PC-9 (cell line): ENCODE results near the gene SMCP. TPM values are rescaled to one million over a fixed set of nuclear protein-coding genes. Genes with fewer than 3 reads are reported as not detected.

Experiments
- BruUV-seq: library from RNA; stranded (reverse); fragments of 400-500 nt; replicated peaks from 2 replicates; lab custom pipeline; 2021; lab: Mats Ljungman, UMichigan
- CTCF ChIA-PET: fragments of 300-600 bp; sonication (Branson Sonifier 250); formaldehyde crosslinking; loops from one replicate; lab custom pipeline; 2022; ENCODE audit warnings: antibody characterized with exemption; lab: Charles Lee
- POLR2A ChIA-PET: fragments of 300-600 bp; sonication (Branson Sonifier 250); formaldehyde crosslinking; loops from one replicate; lab custom pipeline; 2022; ENCODE audit warnings: antibody characterized with exemption; ENCODE audit not compliant: unreplicated experiment; lab: Charles Lee
- DNase-seq, 2 experiments: peaks; one replicate each; pipeline versions ENCODE4 v3.0.0 to v3.0.0-alpha.2; 2015 to 2022; ENCODE audit warnings: mixed read lengths in 1 of 2
- H2AFZ ChIP-seq: fragments of 200-600 bp; sonication (generic); 2 replicates; pipeline ENCODE4 v1.8.1; 2017; ENCODE audit warnings: antibody characterized with exemption
- H3F3A ChIP-seq: fragments of 200-600 bp; sonication (generic); 2 replicates; pipeline ENCODE4 v1.8.1; 2017; ENCODE audit warnings: antibody characterized with exemption, mild to moderate bottlenecking, low read depth; ENCODE audit not compliant: insufficient read depth
- H3K27ac ChIP-seq: fragments of 200-600 bp; sonication (generic); 2 replicates; pipeline ENCODE4 v1.6.1; 2016; ENCODE audit warnings: mixed run types
- H3K27me3 ChIP-seq: fragments of 200-600 bp; sonication (generic); 2 replicates; pipeline ENCODE4 v1.6.1; 2016; ENCODE audit warnings: low read depth, mixed run types; ENCODE audit not compliant: insufficient read depth
- H3K36me3 ChIP-seq: fragments of 200-600 bp; sonication (generic); 2 replicates; pipeline ENCODE4 v1.6.1; 2016; ENCODE audit warnings: low read depth, mixed run types
- H3K4me1 ChIP-seq: fragments of 200-600 bp; sonication (generic); replicated peaks from 2 replicates; pipeline ENCODE4 v1.6.1; 2016; ENCODE audit warnings: mixed run types; ENCODE audit not compliant: insufficient read depth
- H3K4me2 ChIP-seq: fragments of 200-600 bp; sonication (generic); 2 replicates; pipeline ENCODE4 v1.6.1; 2017; ENCODE audit warnings: mixed run types
- H3K4me3 ChIP-seq: fragments of 200-600 bp; sonication (generic); 2 replicates; pipeline ENCODE4 v1.6.1; 2016; ENCODE audit warnings: mixed run types
- H3K79me2 ChIP-seq: fragments of 200-600 bp; sonication (generic); 2 replicates; pipeline ENCODE4 v1.6.1; 2017; ENCODE audit warnings: low read depth, mixed run types
- H3K9me2 ChIP-seq: fragments of 200-600 bp; sonication (generic); 2 replicates; pipeline ENCODE4 v1.8.1; 2017; ENCODE audit warnings: mild to moderate bottlenecking; ENCODE audit not compliant: insufficient read depth
- H3K9me3 ChIP-seq: fragments of 200-600 bp; sonication (generic); 2 replicates; pipeline ENCODE4 v1.8.1; 2016; ENCODE audit warnings: low read depth; ENCODE audit not compliant: insufficient read depth
- H4K20me1 ChIP-seq: fragments of 200-600 bp; sonication (generic); 2 replicates; pipeline ENCODE4 v1.8.1; 2017; ENCODE audit not compliant: insufficient read depth
- CTCF ChIP-seq: fragments of 200-600 bp; sonication (generic); conservative IDR thresholded peaks from 2 replicates; pipeline ENCODE4 v1.6.1; 2017; ENCODE audit warnings: mixed run types, antibody characterized with exemption, mild to moderate bottlenecking, moderate library complexity
- EZH2 ChIP-seq: fragments of 200-600 bp; sonication (generic); IDR thresholded peaks from 2 replicates; pipeline ENCODE4 v1.8.0; 2017; ENCODE audit warnings: antibody characterized with exemption, low read depth
- intact Hi-C: fragments of 100-400 bp; cut with micrococcal nuclease; formaldehyde crosslinking; loops from one replicate; pipeline ENCODE4 v1.10.0; 2022; ENCODE audit not compliant: unreplicated experiment
- total RNA-seq: library from RNA; stranded (reverse); gene quantifications from 2 replicates; pipeline ENCODE4 v1.2.3, GENCODE V29; 2021

SMCP gene
- total RNA-seq, 1 experiment from 2014 or later, result not detected

DNA sequence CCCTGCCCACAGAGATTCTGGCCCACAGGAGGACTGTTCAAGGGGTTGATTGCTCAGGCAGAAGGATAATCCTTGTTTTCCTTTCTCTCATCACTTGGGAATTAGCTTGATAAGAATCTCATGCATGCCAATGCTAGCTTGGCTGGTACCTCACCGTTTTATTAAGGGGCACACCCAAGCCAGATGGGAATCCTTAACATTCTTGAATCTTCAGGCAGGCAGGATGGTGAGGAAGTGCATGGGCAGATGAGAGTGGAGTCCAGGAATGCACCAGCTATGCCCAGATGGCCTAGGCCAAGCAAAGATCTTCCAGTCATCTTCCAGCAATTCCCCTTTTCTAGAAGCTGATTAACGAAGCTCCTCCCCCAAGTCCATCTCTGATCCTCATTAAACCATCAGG is 22.5 kb upstream of the SMCP start:
- H3K9me3 ChIP-seq, result no peaks in the 10 kb centered on the region
- H3K27ac ChIP-seq, result no peak overlapping the region
- no peak overlapping the region for H2AFZ ChIP-seq
- no peaks in the 10 kb centered on the region for H4K20me1 ChIP-seq
- H3K79me2 ChIP-seq, result no peaks in the 10 kb centered on the region
- no peak for DNase-seq
- peaks cover 4% of the 10 kb centered on the region; the same call in 1 of the 2 replicates for H3K27me3 ChIP-seq
- intact Hi-C loops, result no loop called here
- H3F3A ChIP-seq, result no peaks in the 10 kb centered on the region
- H3K9me2 ChIP-seq, result no peaks in the 10 kb centered on the region
- no TSS peak for BruUV-seq
- no peak overlapping the region for H3K4me2 ChIP-seq
- TF ChIP-seq CTCF (no peak), EZH2 (no peak)
- no peaks in the 10 kb centered on the region for H3K4me1 ChIP-seq
- no peaks in the 10 kb centered on the region for H3K36me3 ChIP-seq
- ChIA-PET POLR2A (no interaction called here), CTCF (no interaction called here)
- H3K4me3 ChIP-seq, result no peak overlapping the region

- TF ChIP-seq CTCF (no peak), EZH2 (no peak)
- no peak overlapping the region for H3K4me3 ChIP-seq
- DNase-seq, result no peak
- no peak overlapping the region for H2AFZ ChIP-seq
- H3K79me2 ChIP-seq, result no peaks in the 10 kb centered on the region
- peaks cover 4% of the 10 kb centered on the region; the same call in 1 of the 2 replicates for H3K27me3 ChIP-seq
- intact Hi-C loops, result no loop called here
- no peak overlapping the region for H3K27ac ChIP-seq
- H3F3A ChIP-seq, result no peaks in the 10 kb centered on the region
- no peaks in the 10 kb centered on the region for H4K20me1 ChIP-seq
- H3K4me1 ChIP-seq, result no peaks in the 10 kb centered on the region
- POLR2A ChIA-PET, result no interaction called here
- no peaks in the 10 kb centered on the region for H3K9me3 ChIP-seq
- CTCF ChIA-PET, result no interaction called here
- no peaks in the 10 kb centered on the region for H3K9me2 ChIP-seq
- no peak overlapping the region for H3K4me2 ChIP-seq
- no TSS peak for BruUV-seq
- H3K36me3 ChIP-seq, result no peaks in the 10 kb centered on the region
Measured at GRCh38 chr1:152858062-152858461, 20.1 kb upstream of the SMCP start.

GRCh38 chr1:152859696-152860095 is 18.4 kb upstream of the SMCP start, which contains the start of gene LCE7A:
Gene LCE7A, plus strand, starts transcription at chr1:152859996. Its CDS starts 702 bp downstream, at chr1:152860698.
- no TSS peak for BruUV-seq
- Histone ChIP-seq H3K36me3 (no peaks in the 10 kb centered on the region), H2AFZ (no peak within 1 kb of the TSS), H3F3A (no peaks in the 10 kb centered on the region), H3K79me2 (no peaks in the 10 kb centered on the region), H3K9me2 (no peaks in the 10 kb centered on the region), H3K4me3 (no peak within 1 kb of the TSS), H3K4me1 (no peaks in the 10 kb centered on the region), H3K27me3 (peaks cover 4% of the 10 kb centered on the region; the same call in 1 of the 2 replicates), H4K20me1 (no peaks in the 10 kb centered on the region), H3K9me3 (no peaks in the 10 kb centered on the region), H3K27ac (no peak within 1 kb of the TSS), H3K4me2 (no peak within 1 kb of the TSS)
- intact Hi-C loops, result no loop called here
- no peak for TF ChIP-seq CTCF
- TF ChIP-seq EZH2, result no peak
- POLR2A ChIA-PET, result no interaction called here
- CTCF ChIA-PET, result no interaction called here
- DNase-seq, result no peak
